ENCODE measurements around the gene TBC1D21.

GRCh38 chr15:73936588-73937290 is 63.4 kb downstream of the TBC1D21 start:
- TF ChIP-seq POLR3A (IDR thresholded peaks at IDR 0.05; ENCODE audit: borderline replicate concordance, extremely low read depth, insufficient read depth, insufficient read length) (no peak), ESRRB (CRISPR knock-in tag; IDR thresholded peaks at IDR 0.05; ENCODE audit: borderline replicate concordance) (no peak), ZBED1 (IDR thresholded peaks at IDR 0.05) (no peak), POLR2AphosphoS5 (IDR thresholded peaks at IDR 0.05; ENCODE audit: control insufficient read depth, insufficient read depth, low read depth, low read length) (no peak), SREBF2 (CRISPR knock-in tag; IDR thresholded peaks at IDR 0.05) (no peak)

Data from K562 (cell line).